A673 (cell line): Measurements from ENCODE around the gene LONP1. TPM values are rescaled to one million over a fixed set of nuclear protein-coding genes. Genes with fewer than 3 reads are reported as not detected.
"Not testable (repeated sequence)": the region's sequence is repeated elsewhere in the genome, so short reads cannot be mapped to it uniquely, and the experiment has no call there.

Source experiments
- BruUV-seq: library from RNA; stranded (reverse); fragments of 400-500 nt; replicated peaks from 2 replicates; lab custom pipeline; 2021; lab: Mats Ljungman, UMichigan
- CTCF ChIA-PET: fragments of 300-600 bp; sonication (Branson Sonifier 250); formaldehyde crosslinking; loops from one replicate; lab custom pipeline; 2022; ENCODE audit warnings: antibody characterized with exemption; lab: Charles Lee
- POLR2A ChIA-PET: fragments of 300-600 bp; sonication (Branson Sonifier 250); formaldehyde crosslinking; loops from one replicate; lab custom pipeline; 2022; ENCODE audit warnings: antibody characterized with exemption; ENCODE audit not compliant: low non-redundant PET; lab: Charles Lee
- DNase-seq: peaks from one replicate; pipeline ENCODE4 v3.0.0-alpha.2; 2015; ENCODE audit warnings: low spot score
- H3K27ac ChIP-seq: fragments of 200-600 bp; sonication (generic); 2 replicates; pipeline ENCODE4 v1.5.1; 2016; ENCODE audit warnings: mixed run types, low read depth, mild to moderate bottlenecking, mixed read lengths, antibody characterized with exemption, low read length; ENCODE audit not compliant: poor library complexity, severe bottlenecking
- H3K27me3 ChIP-seq: fragments of 200-600 bp; sonication (generic); replicated peaks from 2 replicates; pipeline ENCODE4 v1.6.1; 2017; ENCODE audit warnings: mixed run types, low read depth, mild to moderate bottlenecking, mixed read lengths, antibody characterized with exemption, low read length; ENCODE audit not compliant: insufficient read depth, poor library complexity
- H3K36me3 ChIP-seq: fragments of 200-600 bp; sonication (generic); 2 replicates; pipeline ENCODE4 v1.6.1; 2016; ENCODE audit warnings: mixed run types, mild to moderate bottlenecking, mixed read lengths, antibody characterized with exemption, low read length; ENCODE audit not compliant: insufficient read depth, poor library complexity, severe bottlenecking
- H3K4me1 ChIP-seq: fragments of 200-600 bp; sonication (generic); 2 replicates; pipeline ENCODE4 v1.6.1; 2017; ENCODE audit warnings: mixed run types, mild to moderate bottlenecking, mixed read lengths, antibody characterized with exemption, low read length; ENCODE audit not compliant: insufficient read depth, poor library complexity, severe bottlenecking
- H3K4me3 ChIP-seq: fragments of 200-600 bp; sonication (generic); 2 replicates; pipeline ENCODE4 v1.5.1; 2016; ENCODE audit warnings: low read depth, mixed run types, mild to moderate bottlenecking, mixed read lengths, low read length; ENCODE audit not compliant: poor library complexity, severe bottlenecking
- H3K9me3 ChIP-seq: fragments of 200-600 bp; sonication (generic); 2 replicates; pipeline ENCODE4 v1.6.1; 2016; ENCODE audit warnings: mixed run types, low read depth, mild to moderate bottlenecking, mixed read lengths, antibody characterized with exemption, low read length; ENCODE audit not compliant: poor library complexity, severe bottlenecking
- EZH2 ChIP-seq: fragments of 200-600 bp; sonication (generic); IDR thresholded peaks from 2 replicates; pipeline ENCODE4 v1.6.1; 2017; ENCODE audit warnings: borderline replicate concordance, low read depth, mild to moderate bottlenecking, mixed read lengths, antibody characterized with exemption, low read length; ENCODE audit not compliant: poor library complexity, severe bottlenecking
- intact Hi-C: fragments of 100-400 bp; cut with micrococcal nuclease; formaldehyde crosslinking; loops from one replicate; pipeline ENCODE4 v1.10.0; 2022; ENCODE audit not compliant: unreplicated experiment
- total RNA-seq: library from RNA; stranded (reverse); gene quantifications from 2 replicates; pipeline ENCODE4 v1.2.3, GENCODE V29; 2021
- TF ChIP-seq, protein P1 (sequence below): fragments of 300-800, 200-600 bp; sonication (generic); conservative IDR thresholded peaks from 2 replicates; pipeline ENCODE4 v1.5.1; 2017; ENCODE audit warnings: low read depth, mild to moderate bottlenecking, antibody characterized with exemption, low read length, moderate library complexity, mixed read lengths

LONP1 gene
- total RNA-seq, 1 experiment from 2014 or later, result 152 TPM

- CTCF ChIA-PET, result no interaction called here
- no peaks in the 10 kb centered on the region for H3K36me3 ChIP-seq
- no peaks in the 10 kb centered on the region for H3K9me3 ChIP-seq
- H3K4me1 ChIP-seq, result no peaks in the 10 kb centered on the region
- H3K27me3 ChIP-seq, result no peaks in the 10 kb centered on the region
- intact Hi-C loops, result no loop called here
- DNase-seq, result no peak
- H3K27ac ChIP-seq, result no peak overlapping the region
- POLR2A ChIA-PET, result no interaction called here
- BruUV-seq, result no TSS peak
- H3K4me3 ChIP-seq, result no peak overlapping the region
- no peak for TF ChIP-seq EZH2
Measured at GRCh38 chr19:5749505-5749904, 29.6 kb upstream of the LONP1 start.

GRCh38 chr19:5748920-5749319 is 29.0 kb upstream of the LONP1 start:
- BruUV-seq, H3K4me1 ChIP-seq, H3K9me3 ChIP-seq, H3K36me3 ChIP-seq, H3K27me3 ChIP-seq, H3K4me3 ChIP-seq, H3K27ac ChIP-seq, DNase-seq, intact Hi-C loops: not testable (repeated sequence)
- ChIA-PET CTCF (interaction anchor here (0.6 kb wide), 1 partner anchor 156 kb away, joined by 9 read pairs; no protein-coding TSS in a partner anchor), POLR2A (interaction anchor here (0.6 kb wide), 1 partner anchor 57 kb away, joined by 21 read pairs; no protein-coding TSS in a partner anchor)

DNA sequence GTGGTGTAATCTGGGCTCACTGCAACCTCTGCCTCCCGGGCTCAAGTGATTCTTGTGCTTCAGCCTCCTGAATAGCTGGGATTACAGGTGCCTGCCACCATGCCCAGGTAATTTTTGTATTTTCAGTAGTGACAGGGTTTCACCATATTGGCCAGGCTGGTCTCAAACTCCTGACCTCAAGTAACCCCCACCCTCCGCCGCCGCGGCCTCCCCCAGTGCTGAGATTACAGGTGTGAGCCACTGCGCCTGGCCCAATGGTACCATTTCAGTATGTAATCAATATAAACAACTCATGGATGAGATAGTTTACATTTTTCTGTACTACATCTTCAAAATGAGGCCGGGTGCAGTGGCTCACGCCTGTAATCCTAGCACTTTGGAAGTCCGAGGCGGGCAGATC is 25.1 kb upstream of the LONP1 start:
- H3K9me3 ChIP-seq, H3K4me3 ChIP-seq, DNase-seq, H3K4me1 ChIP-seq, POLR2A ChIA-PET, H3K27ac ChIP-seq, intact Hi-C loops, BruUV-seq, CTCF ChIA-PET, H3K27me3 ChIP-seq, H3K36me3 ChIP-seq: not testable (repeated sequence)

DNA sequence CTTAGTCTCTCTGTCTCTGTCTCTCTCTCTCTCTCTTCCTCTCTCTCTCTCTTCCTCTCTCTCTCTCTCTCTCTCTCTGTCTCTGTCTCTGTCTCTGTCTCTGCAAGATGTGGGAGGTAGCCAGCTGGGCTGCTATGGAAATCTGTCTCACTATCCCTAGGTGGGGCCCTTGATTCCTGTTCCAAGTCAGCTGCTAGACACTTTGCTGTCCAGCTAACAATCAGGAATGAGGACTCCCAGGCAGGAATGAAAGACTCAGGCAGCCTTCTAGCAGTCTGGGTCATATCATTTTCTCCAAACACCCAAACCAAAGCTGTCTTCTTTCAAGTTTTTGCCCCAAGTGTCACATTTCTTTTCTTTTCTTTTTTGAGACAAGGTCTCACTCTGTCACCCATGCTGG is 23.7 kb upstream of the LONP1 start:
- BruUV-seq, result no TSS peak
- no peaks in the 10 kb centered on the region for H3K9me3 ChIP-seq
- no peaks in the 10 kb centered on the region for H3K4me1 ChIP-seq
- ChIA-PET CTCF (no interaction called here), POLR2A (no interaction called here)
- no peak for DNase-seq
- no peak overlapping the region for H3K4me3 ChIP-seq
- no peaks in the 10 kb centered on the region for H3K36me3 ChIP-seq
- H3K27ac ChIP-seq, result no peak overlapping the region
- no peaks in the 10 kb centered on the region for H3K27me3 ChIP-seq
- TF ChIP-seq, protein P1, sequence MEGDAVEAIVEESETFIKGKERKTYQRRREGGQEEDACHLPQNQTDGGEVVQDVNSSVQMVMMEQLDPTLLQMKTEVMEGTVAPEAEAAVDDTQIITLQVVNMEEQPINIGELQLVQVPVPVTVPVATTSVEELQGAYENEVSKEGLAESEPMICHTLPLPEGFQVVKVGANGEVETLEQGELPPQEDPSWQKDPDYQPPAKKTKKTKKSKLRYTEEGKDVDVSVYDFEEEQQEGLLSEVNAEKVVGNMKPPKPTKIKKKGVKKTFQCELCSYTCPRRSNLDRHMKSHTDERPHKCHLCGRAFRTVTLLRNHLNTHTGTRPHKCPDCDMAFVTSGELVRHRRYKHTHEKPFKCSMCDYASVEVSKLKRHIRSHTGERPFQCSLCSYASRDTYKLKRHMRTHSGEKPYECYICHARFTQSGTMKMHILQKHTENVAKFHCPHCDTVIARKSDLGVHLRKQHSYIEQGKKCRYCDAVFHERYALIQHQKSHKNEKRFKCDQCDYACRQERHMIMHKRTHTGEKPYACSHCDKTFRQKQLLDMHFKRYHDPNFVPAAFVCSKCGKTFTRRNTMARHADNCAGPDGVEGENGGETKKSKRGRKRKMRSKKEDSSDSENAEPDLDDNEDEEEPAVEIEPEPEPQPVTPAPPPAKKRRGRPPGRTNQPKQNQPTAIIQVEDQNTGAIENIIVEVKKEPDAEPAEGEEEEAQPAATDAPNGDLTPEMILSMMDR, result no peak
- no peak for TF ChIP-seq EZH2
- intact Hi-C loops, result no loop called here

DNA sequence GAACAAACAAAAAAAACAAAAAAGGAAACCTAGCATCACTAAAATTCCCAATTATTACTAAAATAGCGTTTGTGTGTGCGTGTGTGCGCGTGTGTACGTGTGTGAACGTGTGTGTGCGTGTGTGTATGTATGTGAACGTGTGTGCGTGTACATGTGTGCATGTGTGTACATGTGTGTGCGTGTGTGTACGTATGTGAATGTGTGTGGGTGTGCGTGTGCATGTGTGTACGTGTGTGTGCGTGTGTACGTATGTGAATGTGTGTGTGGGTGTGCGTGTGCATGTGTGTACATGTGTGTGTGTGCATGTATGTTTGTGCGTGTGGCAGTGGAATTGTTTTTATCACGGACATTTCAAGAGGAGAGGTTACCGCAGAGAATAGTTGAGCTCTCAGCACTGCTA is 22.1 kb upstream of the LONP1 start:
- H3K4me3 ChIP-seq, result no peak overlapping the region
- DNase-seq, result no peak
- POLR2A ChIA-PET, result no interaction called here
- CTCF ChIA-PET, result no interaction called here
- H3K27ac ChIP-seq, result no peak overlapping the region
- intact Hi-C loops, result no loop called here
- no TSS peak for BruUV-seq
- no peaks in the 10 kb centered on the region for H3K36me3 ChIP-seq
- TF ChIP-seq, protein P1, result no peak
- TF ChIP-seq EZH2, result no peak
- no peaks in the 10 kb centered on the region for H3K27me3 ChIP-seq
- no peaks in the 10 kb centered on the region for H3K9me3 ChIP-seq
- no peaks in the 10 kb centered on the region for H3K4me1 ChIP-seq
